WTC11 (cell line): ENCODE data around the gene DSEL. TPM values are rescaled to one million over a fixed set of nuclear protein-coding genes. Genes with fewer than 3 reads are reported as not detected.

Experiments used
- ATAC-seq: fragments of 200-7000 bp; cut with Tn5 transposase; 2 replicates; pipeline ENCODE4 v1.10.0; 2021; ENCODE audit warnings: mild to moderate bottlenecking, moderate library complexity
- CTCF ChIA-PET: fragments of 300-600 bp; sonication (Branson Sonifier 250); formaldehyde crosslinking; loops from one replicate; lab custom pipeline; 2021; ENCODE audit warnings: antibody characterized with exemption; lab: Charles Lee
- POLR2A ChIA-PET: fragments of 350-600 bp; sonication (Branson Sonifier 250); formaldehyde crosslinking; loops from one replicate; lab custom pipeline; 2021; ENCODE audit warnings: antibody characterized with exemption; lab: Charles Lee
- DNase-seq: peaks from one replicate; pipeline ENCODE4 v3.0.0; 2021; ENCODE audit warnings: low spot score
- H3K27ac Mint-ChIP-seq: 2 replicates; pipeline ENCODE4 v1.8.0; 2021; ENCODE audit warnings: mixed read lengths
- H3K27me3 Mint-ChIP-seq: 2 replicates; pipeline ENCODE4 v1.8.0; 2021; ENCODE audit warnings: low read depth, mild to moderate bottlenecking, moderate library complexity, mixed read lengths
- H3K36me3 Mint-ChIP-seq: 2 replicates; pipeline ENCODE4 v1.8.0; 2021; ENCODE audit warnings: mixed read lengths
- H3K4me1 Mint-ChIP-seq: 2 replicates; pipeline ENCODE4 v1.8.0; 2022; ENCODE audit warnings: mixed read lengths
- H3K4me3 Mint-ChIP-seq: 2 replicates; pipeline ENCODE4 v1.8.0; 2021; ENCODE audit warnings: mild to moderate bottlenecking, moderate library complexity, mixed read lengths
- H3K9me3 Mint-ChIP-seq: 2 replicates; pipeline ENCODE4 v1.8.0; 2021; ENCODE audit warnings: mixed read lengths
- CBFB ChIP-seq: sonication (generic); formaldehyde crosslinking; IDR thresholded peaks from 2 replicates; pipeline ENCODE4 v1.8.1; 2022; ENCODE audit warnings: mild to moderate bottlenecking, low read depth, missing genetic modification reagents
- ERG ChIP-seq: fragments of 250-450 bp; sonication (Bioruptor Pico); IDR thresholded peaks from 2 replicates; pipeline ENCODE4 v1.8.0; 2021; ENCODE audit warnings: mild to moderate bottlenecking
- FOXJ3 ChIP-seq: sonication (generic); formaldehyde crosslinking; IDR thresholded peaks from 2 replicates; pipeline ENCODE4 v1.9.0; 2021; ENCODE audit warnings: missing genetic modification reagents, mild to moderate bottlenecking, borderline replicate concordance
- FOXP1 ChIP-seq: sonication (generic); formaldehyde crosslinking; IDR thresholded peaks from 2 replicates; pipeline ENCODE4 v1.8.0; 2022; ENCODE audit warnings: missing genetic modification reagents, mild to moderate bottlenecking, moderate library complexity, borderline replicate concordance
- GTF2I ChIP-seq: fragments of 250-450 bp; sonication (Bioruptor Pico); conservative IDR thresholded peaks from 2 replicates; pipeline ENCODE4 v1.4.0; 2021; ENCODE audit warnings: mild to moderate bottlenecking
- HMGA2 ChIP-seq: fragments of 250-450 bp; sonication (Bioruptor Pico); IDR thresholded peaks from 2 replicates; pipeline ENCODE4 v1.4.0; 2021; ENCODE audit warnings: mild to moderate bottlenecking, moderate library complexity
- NR3C1 ChIP-seq: sonication (generic); formaldehyde crosslinking; conservative IDR thresholded peaks from 2 replicates; pipeline ENCODE4 v1.8.1; 2023; ENCODE audit warnings: low read depth, mild to moderate bottlenecking, missing genetic modification reagents
- SMAD3 ChIP-seq: sonication (generic); formaldehyde crosslinking; IDR thresholded peaks from 2 replicates; pipeline ENCODE4 v1.8.0; 2022; ENCODE audit warnings: missing genetic modification reagents, mild to moderate bottlenecking, borderline replicate concordance
- SOX15 ChIP-seq: fragments of 250-450 bp; sonication (Bioruptor Pico); IDR thresholded peaks from 2 replicates; pipeline ENCODE4 v1.9.0; 2021; ENCODE audit warnings: mild to moderate bottlenecking
- SP1 ChIP-seq: sonication (generic); formaldehyde crosslinking; conservative IDR thresholded peaks from 2 replicates; pipeline ENCODE4 v1.8.1; 2022; ENCODE audit warnings: missing genetic modification reagents
- TEAD4 ChIP-seq: sonication (generic); formaldehyde crosslinking; IDR thresholded peaks from 2 replicates; pipeline ENCODE4 v1.8.0; 2022; ENCODE audit warnings: mild to moderate bottlenecking, missing genetic modification reagents
- USF1 ChIP-seq: sonication (generic); formaldehyde crosslinking; IDR thresholded peaks from 2 replicates; pipeline ENCODE4 v1.8.0; 2022; ENCODE audit warnings: mild to moderate bottlenecking, missing genetic modification reagents
- ZNF281 ChIP-seq: sonication (generic); formaldehyde crosslinking; IDR thresholded peaks from 2 replicates; pipeline ENCODE4 v1.8.0; 2023; ENCODE audit warnings: mild to moderate bottlenecking, missing genetic modification reagents
- ZNF416 ChIP-seq: fragments of 250-450 bp; sonication (Bioruptor Pico); IDR thresholded peaks from 2 replicates; pipeline ENCODE4 v1.9.0; 2021; ENCODE audit warnings: mild to moderate bottlenecking, inconsistent platforms
- ZSCAN18 ChIP-seq: fragments of 250-450 bp; sonication (Bioruptor Pico); IDR thresholded peaks from 2 replicates; pipeline ENCODE4 v2.1.2; 2022; ENCODE audit warnings: mild to moderate bottlenecking, moderate library complexity
- total RNA-seq: library from RNA; stranded (reverse); gene quantifications from 3 replicates; pipeline ENCODE4 v1.2.3, GENCODE V29; 2021
- TF ChIP-seq, protein P1 (sequence below): sonication (generic); formaldehyde crosslinking; IDR thresholded peaks from 2 replicates; pipeline ENCODE4 v1.8.0; 2023; ENCODE audit warnings: missing genetic modification reagents, mild to moderate bottlenecking, borderline replicate concordance
- TF ChIP-seq, protein P2 (sequence below): sonication (generic); formaldehyde crosslinking; IDR thresholded peaks from 2 replicates; pipeline ENCODE4 v1.8.1; 2022; ENCODE audit warnings: low read depth, missing genetic modification reagents, borderline replicate concordance

Gene DSEL
- total RNA-seq, 1 experiment from 2014 or later: 33.4 TPM

GRCh38 chr18:67486534-67486933, 30.0 kb downstream of the DSEL start:
- peaks cover 70% of the 10 kb centered on the region for H3K27me3 Mint-ChIP-seq
- no peak overlapping the region for H3K4me3 Mint-ChIP-seq
- DNase-seq (no peak), ATAC-seq (peak; percentile 77)
- H3K36me3 Mint-ChIP-seq: no peaks in the 10 kb centered on the region
- ChIA-PET POLR2A (no interaction called here), CTCF (no interaction called here)
- H3K27ac Mint-ChIP-seq: no peak overlapping the region
- H3K9me3 Mint-ChIP-seq: no peaks in the 10 kb centered on the region
- peaks cover 30% of the 10 kb centered on the region for H3K4me1 Mint-ChIP-seq
- TF ChIP-seq ZNF416 (CRISPR knock-in tag) (no peak), FOXJ3 (CRISPR knock-in tag) (no peak), SP1 (no peak), ZNF281 (no peak), FOXP1 (no peak), GTF2I (CRISPR knock-in tag) (no peak), USF1 (no peak), ERG (CRISPR knock-in tag) (no peak), HMGA2 (CRISPR knock-in tag) (no peak), ZSCAN18 (no peak), NR3C1 (no peak), SOX15 (CRISPR knock-in tag) (no peak), SMAD3 (no peak), CBFB (no peak), TEAD4 (CRISPR knock-in tag) (no peak)
- TF ChIP-seq, protein P1, sequence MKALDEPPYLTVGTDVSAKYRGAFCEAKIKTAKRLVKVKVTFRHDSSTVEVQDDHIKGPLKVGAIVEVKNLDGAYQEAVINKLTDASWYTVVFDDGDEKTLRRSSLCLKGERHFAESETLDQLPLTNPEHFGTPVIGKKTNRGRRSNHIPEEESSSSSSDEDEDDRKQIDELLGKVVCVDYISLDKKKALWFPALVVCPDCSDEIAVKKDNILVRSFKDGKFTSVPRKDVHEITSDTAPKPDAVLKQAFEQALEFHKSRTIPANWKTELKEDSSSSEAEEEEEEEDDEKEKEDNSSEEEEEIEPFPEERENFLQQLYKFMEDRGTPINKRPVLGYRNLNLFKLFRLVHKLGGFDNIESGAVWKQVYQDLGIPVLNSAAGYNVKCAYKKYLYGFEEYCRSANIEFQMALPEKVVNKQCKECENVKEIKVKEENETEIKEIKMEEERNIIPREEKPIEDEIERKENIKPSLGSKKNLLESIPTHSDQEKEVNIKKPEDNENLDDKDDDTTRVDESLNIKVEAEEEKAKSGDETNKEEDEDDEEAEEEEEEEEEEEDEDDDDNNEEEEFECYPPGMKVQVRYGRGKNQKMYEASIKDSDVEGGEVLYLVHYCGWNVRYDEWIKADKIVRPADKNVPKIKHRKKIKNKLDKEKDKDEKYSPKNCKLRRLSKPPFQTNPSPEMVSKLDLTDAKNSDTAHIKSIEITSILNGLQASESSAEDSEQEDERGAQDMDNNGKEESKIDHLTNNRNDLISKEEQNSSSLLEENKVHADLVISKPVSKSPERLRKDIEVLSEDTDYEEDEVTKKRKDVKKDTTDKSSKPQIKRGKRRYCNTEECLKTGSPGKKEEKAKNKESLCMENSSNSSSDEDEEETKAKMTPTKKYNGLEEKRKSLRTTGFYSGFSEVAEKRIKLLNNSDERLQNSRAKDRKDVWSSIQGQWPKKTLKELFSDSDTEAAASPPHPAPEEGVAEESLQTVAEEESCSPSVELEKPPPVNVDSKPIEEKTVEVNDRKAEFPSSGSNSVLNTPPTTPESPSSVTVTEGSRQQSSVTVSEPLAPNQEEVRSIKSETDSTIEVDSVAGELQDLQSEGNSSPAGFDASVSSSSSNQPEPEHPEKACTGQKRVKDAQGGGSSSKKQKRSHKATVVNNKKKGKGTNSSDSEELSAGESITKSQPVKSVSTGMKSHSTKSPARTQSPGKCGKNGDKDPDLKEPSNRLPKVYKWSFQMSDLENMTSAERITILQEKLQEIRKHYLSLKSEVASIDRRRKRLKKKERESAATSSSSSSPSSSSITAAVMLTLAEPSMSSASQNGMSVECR (CRISPR knock-in tag): no peak
- TF ChIP-seq, protein P2, sequence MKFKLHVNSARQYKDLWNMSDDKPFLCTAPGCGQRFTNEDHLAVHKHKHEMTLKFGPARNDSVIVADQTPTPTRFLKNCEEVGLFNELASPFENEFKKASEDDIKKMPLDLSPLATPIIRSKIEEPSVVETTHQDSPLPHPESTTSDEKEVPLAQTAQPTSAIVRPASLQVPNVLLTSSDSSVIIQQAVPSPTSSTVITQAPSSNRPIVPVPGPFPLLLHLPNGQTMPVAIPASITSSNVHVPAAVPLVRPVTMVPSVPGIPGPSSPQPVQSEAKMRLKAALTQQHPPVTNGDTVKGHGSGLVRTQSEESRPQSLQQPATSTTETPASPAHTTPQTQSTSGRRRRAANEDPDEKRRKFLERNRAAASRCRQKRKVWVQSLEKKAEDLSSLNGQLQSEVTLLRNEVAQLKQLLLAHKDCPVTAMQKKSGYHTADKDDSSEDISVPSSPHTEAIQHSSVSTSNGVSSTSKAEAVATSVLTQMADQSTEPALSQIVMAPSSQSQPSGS: no peak
